Measurements from ENCODE around the gene LARGE2. TPM values are rescaled to one million over a fixed set of nuclear protein-coding genes. Genes with fewer than 3 reads are reported as not detected.
"Not testable (repeated sequence)": the region's sequence is repeated elsewhere in the genome, so short reads cannot be mapped to it uniquely, and the experiment has no call there.

Gene LARGE2
- total RNA-seq, 1 donor from 2014 or later: 6.6 TPM

DNA sequence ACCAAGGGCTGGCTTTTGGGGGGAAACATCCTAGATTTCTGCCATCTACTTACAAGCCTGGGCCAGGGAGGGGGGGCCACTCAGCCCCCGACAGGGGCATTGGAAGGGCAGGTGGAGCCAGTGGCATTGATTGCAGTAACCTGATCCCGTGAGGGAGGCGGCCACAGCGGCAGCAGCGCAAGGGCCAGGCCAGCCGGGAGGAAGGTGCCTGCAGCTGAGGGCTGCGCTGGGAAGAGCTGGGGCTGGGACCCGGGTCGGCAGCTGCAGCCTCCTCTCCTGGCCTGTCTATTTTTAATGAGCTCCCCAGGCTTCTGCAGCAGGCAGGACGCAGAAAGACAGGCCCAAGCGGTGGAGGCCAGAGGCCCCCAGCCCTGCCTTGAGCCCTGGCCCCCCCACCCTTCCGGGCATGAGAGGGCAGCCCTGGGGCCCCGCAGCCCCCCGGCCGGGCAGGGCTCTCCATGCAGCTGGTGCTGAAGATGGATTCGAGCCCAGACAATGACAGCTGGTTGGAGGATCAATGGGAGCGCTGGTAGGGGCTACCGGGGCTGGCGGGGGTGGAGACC is 26.0 kb upstream of the LARGE2 start:
- no peak for TF ChIP-seq POLR2A (IDR thresholded peaks at IDR 0.05)
- no peak for TF ChIP-seq POLR2AphosphoS5 (IDR thresholded peaks at IDR 0.05; ENCODE audit: insufficient read depth in 1 of 2, low read depth in 1 of 2)
- intact Hi-C loops (cut with DNase I): no loop called here
- H3K9me3 ChIP-seq: no peaks in the 10 kb centered on the region
- H3K27me3 ChIP-seq: no peaks in the 10 kb centered on the region
- H3K27ac ChIP-seq: no peak overlapping the region
- DNase-seq (ENCODE audit: extremely low spot score in 2 of 2): no peak
- peaks cover 21% of the 10 kb centered on the region for H3K4me1 ChIP-seq
- H3K36me3 ChIP-seq: no peaks in the 10 kb centered on the region
- H3K4me3 ChIP-seq: no peak overlapping the region

DNA sequence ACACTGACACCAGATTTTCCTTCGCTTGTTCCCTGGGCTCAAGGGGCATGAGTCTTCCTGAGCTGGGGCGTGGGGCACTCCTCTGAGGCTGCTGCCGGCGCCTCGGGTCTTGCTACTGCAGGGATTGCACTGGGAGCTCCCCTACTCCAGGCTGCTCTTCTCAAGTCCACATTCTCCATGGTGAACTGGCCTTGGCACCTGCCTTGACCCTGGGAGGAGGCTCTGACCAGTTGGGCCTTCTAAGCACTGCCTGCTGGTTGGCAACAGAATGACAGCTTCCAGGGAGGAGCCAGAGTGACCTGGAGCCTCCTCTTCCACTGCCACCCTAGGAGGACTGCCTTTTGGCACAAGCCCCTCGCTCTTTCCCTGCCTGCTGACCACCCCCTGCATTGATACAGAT is 24.9 kb upstream of the LARGE2 start:
- TF ChIP-seq, protein P1, sequence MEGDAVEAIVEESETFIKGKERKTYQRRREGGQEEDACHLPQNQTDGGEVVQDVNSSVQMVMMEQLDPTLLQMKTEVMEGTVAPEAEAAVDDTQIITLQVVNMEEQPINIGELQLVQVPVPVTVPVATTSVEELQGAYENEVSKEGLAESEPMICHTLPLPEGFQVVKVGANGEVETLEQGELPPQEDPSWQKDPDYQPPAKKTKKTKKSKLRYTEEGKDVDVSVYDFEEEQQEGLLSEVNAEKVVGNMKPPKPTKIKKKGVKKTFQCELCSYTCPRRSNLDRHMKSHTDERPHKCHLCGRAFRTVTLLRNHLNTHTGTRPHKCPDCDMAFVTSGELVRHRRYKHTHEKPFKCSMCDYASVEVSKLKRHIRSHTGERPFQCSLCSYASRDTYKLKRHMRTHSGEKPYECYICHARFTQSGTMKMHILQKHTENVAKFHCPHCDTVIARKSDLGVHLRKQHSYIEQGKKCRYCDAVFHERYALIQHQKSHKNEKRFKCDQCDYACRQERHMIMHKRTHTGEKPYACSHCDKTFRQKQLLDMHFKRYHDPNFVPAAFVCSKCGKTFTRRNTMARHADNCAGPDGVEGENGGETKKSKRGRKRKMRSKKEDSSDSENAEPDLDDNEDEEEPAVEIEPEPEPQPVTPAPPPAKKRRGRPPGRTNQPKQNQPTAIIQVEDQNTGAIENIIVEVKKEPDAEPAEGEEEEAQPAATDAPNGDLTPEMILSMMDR (IDR thresholded peaks at IDR 0.05): no peak
- TF ChIP-seq POLR2A (IDR thresholded peaks at IDR 0.05) (no peak), POLR2AphosphoS5 (IDR thresholded peaks at IDR 0.05; ENCODE audit: insufficient read depth in 1 of 2, low read depth in 1 of 2) (no peak)
- intact Hi-C loops (cut with DNase I): no loop called here

DNA sequence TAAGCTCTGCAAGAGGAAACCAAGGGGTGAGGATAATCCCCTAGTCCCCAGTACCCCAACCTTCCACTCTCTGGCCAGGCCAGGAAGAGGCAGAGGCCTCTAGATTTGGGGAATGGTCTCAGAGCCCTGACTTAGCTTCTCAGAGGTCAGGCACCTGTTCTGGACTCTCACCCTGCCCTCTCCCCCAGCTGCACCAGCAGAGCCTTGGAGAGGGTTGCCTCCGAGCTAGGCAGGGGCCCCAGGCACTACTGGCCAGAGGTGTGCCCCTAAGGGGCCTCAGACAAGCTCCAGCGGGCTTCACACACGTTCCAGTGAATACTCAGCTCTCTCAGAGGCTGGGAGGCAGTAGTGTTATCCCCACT is 23.4 kb upstream of the LARGE2 start:
- intact Hi-C loops (cut with DNase I): no loop called here
- TF ChIP-seq POLR2A (IDR thresholded peaks at IDR 0.05) (no peak), POLR2AphosphoS5 (IDR thresholded peaks at IDR 0.05; ENCODE audit: insufficient read depth in 1 of 2, low read depth in 1 of 2) (no peak)
- TF ChIP-seq, protein P1 (IDR thresholded peaks at IDR 0.05): no peak

More for the DNA sequence above, 24.9 kb upstream of the LARGE2 start:
- Histone ChIP-seq H3K36me3 (peaks cover 0 to 5% of the 10 kb centered on the region in 2 donors), H3K27me3 (no peaks in the 10 kb centered on the region), H3K4me1 (peaks cover 22% of the 10 kb centered on the region), H3K4me3 (no peak overlapping the region), H3K9me3 (no peaks in the 10 kb centered on the region), H3K27ac (no peak overlapping the region)
- DNase-seq (ENCODE audit: extremely low spot score in 2 of 2): no peak

DNA sequence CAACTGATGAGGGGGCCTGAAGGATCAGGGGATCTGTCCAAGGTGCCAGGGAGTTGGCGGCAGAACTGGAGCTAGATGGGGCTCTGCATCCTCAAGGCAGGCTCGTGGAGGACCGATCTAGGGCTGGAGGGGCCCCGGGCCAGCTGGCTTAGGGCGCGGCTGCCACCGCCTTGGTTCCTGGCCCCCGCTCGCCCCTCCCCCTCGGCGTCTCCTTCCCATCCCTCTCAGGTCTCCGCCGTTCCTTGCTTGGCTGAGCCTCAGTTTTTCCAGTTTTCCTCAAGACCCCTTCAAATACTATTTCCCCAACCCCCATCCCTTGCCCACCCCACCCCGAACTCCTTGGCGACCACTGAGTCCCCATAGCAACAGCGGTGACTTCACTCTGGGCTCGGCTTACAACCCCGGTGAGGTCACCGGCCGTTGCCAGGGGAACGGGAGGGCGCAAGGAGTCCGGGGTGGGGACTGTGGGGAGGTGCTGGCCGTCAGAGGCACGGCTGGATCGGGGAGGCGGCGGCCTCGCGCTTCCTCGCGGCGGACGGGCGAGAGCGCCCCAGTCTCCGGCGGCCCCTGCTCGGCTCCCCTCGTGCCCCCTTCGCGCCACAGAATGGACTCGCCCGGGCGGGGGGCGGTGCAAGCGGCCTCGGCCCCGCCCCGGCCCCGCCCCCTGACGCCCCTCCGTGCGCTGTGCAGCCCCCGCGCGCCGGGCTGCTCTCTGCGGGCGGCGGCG is 22.8 kb upstream of the LARGE2 start:
- intact Hi-C loops (cut with DNase I): no loop called here
- no peak for DNase-seq (ENCODE audit: extremely low spot score in 2 of 2)

More for the DNA sequence above, 23.4 kb upstream of the LARGE2 start:
- no peaks in the 10 kb centered on the region for H3K9me3 ChIP-seq
- H3K36me3 ChIP-seq: peaks cover 0 to 6% of the 10 kb centered on the region in 2 donors
- H3K27ac ChIP-seq: peak overlapping the region; percentile 66
- H3K4me3 ChIP-seq: peak overlapping the region; percentile 51 to 77
- H3K4me1 ChIP-seq: peaks cover 22% of the 10 kb centered on the region
- H3K27me3 ChIP-seq: no peaks in the 10 kb centered on the region
- DNase-seq (ENCODE audit: extremely low spot score in 2 of 2): no peak

DNA sequence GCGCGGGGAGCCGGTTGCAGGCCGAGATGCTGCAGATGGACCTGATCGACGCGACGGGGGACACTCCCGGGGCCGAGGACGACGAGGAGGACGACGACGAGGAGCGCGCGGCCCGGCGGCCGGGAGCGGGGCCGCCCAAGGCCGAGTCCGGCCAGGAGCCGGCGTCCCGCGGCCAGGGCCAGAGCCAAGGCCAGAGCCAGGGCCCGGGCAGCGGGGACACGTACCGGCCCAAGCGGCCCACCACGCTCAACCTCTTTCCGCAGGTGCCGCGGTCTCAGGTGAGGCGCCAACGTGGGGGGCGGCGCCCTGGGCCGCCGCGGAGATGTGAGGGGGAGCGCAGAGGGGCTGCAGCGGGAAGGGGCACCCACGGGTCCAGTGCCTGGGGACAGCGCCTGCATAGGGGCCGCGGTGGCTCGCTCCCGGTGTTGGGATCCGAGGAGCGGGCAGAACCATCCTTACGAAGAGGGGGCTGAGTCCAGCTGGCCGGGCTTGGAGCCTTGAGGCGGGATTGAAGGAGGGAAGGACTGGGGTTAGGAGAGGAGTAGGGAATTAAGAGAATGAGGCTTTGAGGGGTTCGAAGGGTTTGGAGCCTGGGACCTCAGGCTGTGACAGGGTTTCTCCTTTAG is 22.2 kb upstream of the LARGE2 start:
- not testable (repeated sequence) for H3K27me3 ChIP-seq, H3K9me3 ChIP-seq

More for the DNA sequence above, 22.8 kb upstream of the LARGE2 start:
- TF ChIP-seq POLR2AphosphoS5 (IDR thresholded peaks at IDR 0.05; ENCODE audit: insufficient read depth in 1 of 2, low read depth in 1 of 2): peak in 1 of 2 donors; percentile 34
- no peak for TF ChIP-seq POLR2A (IDR thresholded peaks at IDR 0.05)
- TF ChIP-seq, protein P1 (IDR thresholded peaks at IDR 0.05): no peak
- Histone ChIP-seq H3K9me3 (no peaks in the 10 kb centered on the region), H3K36me3 (peaks cover 0 to 6% of the 10 kb centered on the region in 2 donors), H3K4me1 (peaks cover 22% of the 10 kb centered on the region), H3K27ac (peak overlapping the region; percentile 66), H3K27me3 (no peaks in the 10 kb centered on the region), H3K4me3 (peak overlapping the region; percentile 51 to 77)

More for the DNA sequence above, 22.2 kb upstream of the LARGE2 start:
- H3K36me3 ChIP-seq; intact Hi-C loops (cut with DNase I); DNase-seq (ENCODE audit: extremely low spot score in 2 of 2): not testable (repeated sequence)
- Histone ChIP-seq H3K4me3 (peak overlapping the region; percentile 51 to 77), H3K4me1 (peaks cover 22% of the 10 kb centered on the region), H3K27ac (peak overlapping the region; percentile 33)

All from vagina (tissue), 2 donors.